Measurements from ENCODE around the gene ANGPTL8.

GRCh38 chr19:11197291-11198174, 41.9 kb upstream of the ANGPTL8 start, which contains the start of gene KANK2:
- TF ChIP-seq POLR2A (IDR thresholded peaks at IDR 0.05; ENCODE audit: low read length) (peak; percentile 57), GATA1 (IDR thresholded peaks at IDR 0.05; ENCODE audit: low read depth, low read length) (no peak)
